IMR-90 (cell line): ENCODE results near the gene DUS1L. TPM values are rescaled to one million over a fixed set of nuclear protein-coding genes. Genes with fewer than 3 reads are reported as not detected.

ENCODE experiments used
- ATAC-seq: fragments of 200-7000 bp; cut with Tn5 transposase; 2 replicates; pipeline ENCODE4 v1.9.1; 2020; ENCODE audit warnings: low read depth, mild to moderate bottlenecking, moderate library complexity
- BruUV-seq: library from RNA; stranded (reverse); fragments of 400-500 nt; replicated peaks from 2 replicates; lab custom pipeline; 2021; lab: Mats Ljungman, UMichigan
- CTCF ChIA-PET: fragments of 300-600 bp; formaldehyde crosslinking; extraction: SDS; loops from one replicate; lab custom pipeline; 2021; ENCODE audit warnings: antibody characterized with exemption; lab: Yijun Ruan, JAX
- POLR2A ChIA-PET: fragments of 300-600 bp; sonication (Branson Sonifier 250); formaldehyde crosslinking; loops from one replicate; lab custom pipeline; 2022; ENCODE audit warnings: antibody characterized with exemption; ENCODE audit not compliant: unreplicated experiment; lab: Charles Lee
- DNase-seq: peaks from one replicate; pipeline ENCODE4 v3.0.0; 2013
- H2AFZ ChIP-seq: replicated peaks from 2 replicates; pipeline ENCODE3; 2013; ENCODE audit warnings: low read length, mild to moderate bottlenecking; ENCODE audit not compliant: poor library complexity
- H2AK5ac ChIP-seq: 2 replicates; pipeline ENCODE4 v1.6.1; 2013; ENCODE audit warnings: low read depth, low read length, inconsistent platforms
- H2AK9ac ChIP-seq: replicated peaks from 2 replicates; pipeline ENCODE3; 2013; ENCODE audit warnings: mild to moderate bottlenecking, low read depth, low read length, moderate library complexity; ENCODE audit not compliant: poor library complexity
- H2BK120ac ChIP-seq: 2 replicates; pipeline ENCODE4 v1.6.1; 2013; ENCODE audit warnings: low read depth, low read length, inconsistent platforms
- H2BK15ac ChIP-seq: 3 replicates; pipeline ENCODE4 v1.6.1; 2013; ENCODE audit warnings: low read depth, low read length, inconsistent platforms
- H2BK20ac ChIP-seq: 2 replicates; pipeline ENCODE4 v1.6.1; 2013; ENCODE audit warnings: low read depth, mild to moderate bottlenecking, inconsistent platforms, low read length, moderate library complexity
- H2BK5ac ChIP-seq: 2 replicates; pipeline ENCODE4 v1.6.1; 2013; ENCODE audit warnings: mild to moderate bottlenecking, low read depth, low read length, inconsistent platforms; ENCODE audit not compliant: poor library complexity, severe bottlenecking
- H3K14ac ChIP-seq: replicated peaks from 2 replicates; pipeline ENCODE4 v1.6.1; 2013; ENCODE audit warnings: low read depth, low read length, inconsistent platforms
- H3K18ac ChIP-seq: 2 replicates; pipeline ENCODE4 v1.6.1; 2013; ENCODE audit warnings: low read depth, low read length, control low read depth
- H3K23ac ChIP-seq: 2 replicates; pipeline ENCODE4 v1.6.1; 2013; ENCODE audit warnings: low read depth, low read length, inconsistent platforms
- H3K27ac ChIP-seq: 2 replicates; pipeline ENCODE4 v1.5.1; 2013; ENCODE audit warnings: mild to moderate bottlenecking, control low read depth, low read length; ENCODE audit not compliant: insufficient read depth
- H3K27me3 ChIP-seq: 2 replicates; pipeline ENCODE4 v1.6.1; 2013; ENCODE audit warnings: low read length; ENCODE audit not compliant: control insufficient read depth, insufficient read depth
- H3K36me3 ChIP-seq: 2 replicates; pipeline ENCODE4 v1.6.1; 2013; ENCODE audit warnings: low read length, mixed read lengths; ENCODE audit not compliant: control insufficient read depth, insufficient read depth
- H3K4ac ChIP-seq: 2 replicates; pipeline ENCODE4 v1.6.1; 2013; ENCODE audit warnings: low read depth, low read length, inconsistent platforms
- H3K4me1 ChIP-seq: 2 replicates; pipeline ENCODE4 v1.6.1; 2013; ENCODE audit warnings: low read length, mixed read lengths; ENCODE audit not compliant: control insufficient read depth, insufficient read depth
- H3K4me2 ChIP-seq: 2 replicates; pipeline ENCODE4 v1.6.1; 2013; ENCODE audit warnings: low read depth, mild to moderate bottlenecking, control low read depth, low read length, moderate library complexity
- H3K4me3 ChIP-seq: 2 replicates; pipeline ENCODE4 v1.5.1; 2013; ENCODE audit warnings: low read depth, mild to moderate bottlenecking, control low read depth, low read length, moderate library complexity; ENCODE audit not compliant: insufficient read depth
- H3K56ac ChIP-seq: 2 replicates; pipeline ENCODE4 v1.6.1; 2013; ENCODE audit warnings: low read length, inconsistent platforms; ENCODE audit not compliant: insufficient read depth; ENCODE audit errors: extremely low read depth
- H3K79me1 ChIP-seq, 2 experiments: 2 replicates each; pipeline ENCODE4 v1.6.1; 2013; ENCODE audit warnings: low read length in 2 of 2, inconsistent platforms in 1 of 2, low read depth in 1 of 2
- H3K9ac ChIP-seq: 2 replicates; pipeline ENCODE4 v1.6.1; 2013; ENCODE audit warnings: low read depth, low read length, control low read depth
- H3K9me1 ChIP-seq: 2 replicates; pipeline ENCODE4 v1.6.1; 2013; ENCODE audit warnings: low read length, inconsistent platforms; ENCODE audit not compliant: insufficient read depth
- H3K9me3 ChIP-seq: 2 replicates; pipeline ENCODE4 v1.6.1; 2013; ENCODE audit warnings: low read length; ENCODE audit not compliant: control insufficient read depth, insufficient read depth
- H4K20me1 ChIP-seq: 2 replicates; pipeline ENCODE4 v1.6.1; 2013; ENCODE audit warnings: low read length, inconsistent platforms; ENCODE audit not compliant: insufficient read depth
- H4K5ac ChIP-seq: 2 replicates; pipeline ENCODE4 v1.6.1; 2013; ENCODE audit warnings: mild to moderate bottlenecking, low read depth, low read length, control low read depth
- H4K8ac ChIP-seq, 2 experiments: 2 replicates each; pipeline ENCODE4 v1.6.1; 2013; ENCODE audit warnings: low read depth in 2 of 2, low read length in 2 of 2, control low read depth in 1 of 2, inconsistent platforms in 1 of 2
- H4K91ac ChIP-seq: 2 replicates; pipeline ENCODE4 v1.6.1; 2013; ENCODE audit warnings: low read depth, low read length, inconsistent platforms; ENCODE audit not compliant: insufficient read depth
- BHLHE40 ChIP-seq: fragments of 150-350 bp; IDR thresholded peaks from 2 replicates; pipeline ENCODE4 v1.6.1; 2016; ENCODE audit warnings: mild to moderate bottlenecking, low read depth, low read length
- CEBPB ChIP-seq: IDR thresholded peaks from 2 replicates; pipeline ENCODE4 v1.6.1; 2012; ENCODE audit warnings: low read depth, low read length, improper control_type of control experiment
- CHD1 ChIP-seq: IDR thresholded peaks from 2 replicates; pipeline ENCODE4 v1.6.1; 2012; ENCODE audit warnings: low read depth, low read length, improper control_type of control experiment
- CTCF ChIP-seq: conservative IDR thresholded peaks from 2 replicates; pipeline ENCODE4 v1.5.1; 2012; ENCODE audit warnings: mild to moderate bottlenecking, low read depth, low read length, improper control_type of control experiment
- FOS ChIP-seq: fragments of 150-350 bp; IDR thresholded peaks from 2 replicates; pipeline ENCODE4 v1.6.1; 2016; ENCODE audit warnings: low read depth, low read length
- MAFK ChIP-seq: IDR thresholded peaks from 2 replicates; pipeline ENCODE4 v1.6.1; 2012; ENCODE audit warnings: low read depth, low read length, improper control_type of control experiment
- NFE2L2 ChIP-seq: fragments of 150-350 bp; IDR thresholded peaks from 2 replicates; pipeline ENCODE4 v1.6.1; 2016; ENCODE audit warnings: low read depth, mild to moderate bottlenecking, low read length
- POLR2A ChIP-seq: IDR thresholded peaks from 2 replicates; pipeline ENCODE4 v1.6.1; 2012; ENCODE audit warnings: mild to moderate bottlenecking, low read depth, low read length
- RAD21 ChIP-seq: IDR thresholded peaks from 2 replicates; pipeline ENCODE4 v1.6.1; 2012; ENCODE audit warnings: low read length, improper control_type of control experiment
- RCOR1 ChIP-seq: IDR thresholded peaks from 2 replicates; pipeline ENCODE4 v1.6.1; 2012; ENCODE audit warnings: mild to moderate bottlenecking, low read length, improper control_type of control experiment; ENCODE audit not compliant: insufficient replicate concordance
- RFX5 ChIP-seq: IDR thresholded peaks from 2 replicates; pipeline ENCODE4 v1.8.0; 2012; ENCODE audit warnings: low read depth, mild to moderate bottlenecking, low read length, moderate library complexity
- SMC3 ChIP-seq: fragments of 150-350 bp; IDR thresholded peaks from 2 replicates; pipeline ENCODE4 v1.6.1; 2016; ENCODE audit warnings: low read depth, mild to moderate bottlenecking, antibody characterized with exemption, low read length, moderate library complexity
- WGBS, 2 experiments: methylation state at CpG; one replicate each; pipeline versions ENCODE4 v1.1.5 to v1.1.7; 2013; ENCODE audit warnings: missing lambda C conversion rate in 2 of 2; ENCODE audit not compliant: insufficient read length in 1 of 2; ENCODE audit errors: extremely low coverage in 2 of 2; 5-methylcytosine and 5-hydroxymethylcytosine counted together
- dilution Hi-C: fragments of 300-500 bp; cut with HindIII; formaldehyde crosslinking; loops from one replicate; pipeline ENCODE4 v1.14.3; 2018; ENCODE audit warnings: low sequenced_read_pairs; ENCODE audit not compliant: unreplicated experiment
- in situ Hi-C: fragments of 300-500 bp; cut with MboI; formaldehyde crosslinking; loops from 3 replicates; pipeline ENCODE4 v1.14.3; 2019; ENCODE audit warnings: low sequenced_read_pairs, inconsistent platforms, mixed read lengths
- intact Hi-C: fragments of 100-400 bp; cut with micrococcal nuclease; formaldehyde crosslinking; loops from 2 replicates; pipeline ENCODE4 v1.10.0; 2022
- polyA plus RNA-seq, 3 experiments: library from polyadenylated mRNA; depleted of rRNA; stranded (reverse); fragments of >200 nt; gene quantifications; 2 replicates each; pipeline ENCODE4 v1.2.3, GENCODE V29; 2012; ENCODE audit warnings: low replicate concordance in 1 of 3
- total RNA-seq: library from RNA; depleted of rRNA; stranded (reverse); fragments of >200 nt; gene quantifications from 2 replicates; pipeline ENCODE4 v1.2.3, GENCODE V29; 2012
- TF ChIP-seq, protein P1 (sequence below): fragments of 150-350 bp; IDR thresholded peaks from 2 replicates; pipeline ENCODE4 v1.6.1; 2017; ENCODE audit warnings: mild to moderate bottlenecking, antibody characterized with exemption, low read length, low read depth
- TF ChIP-seq, protein P2 (sequence below): fragments of 150-350 bp; IDR thresholded peaks from 2 replicates; pipeline ENCODE4 v1.6.1; 2016; ENCODE audit warnings: low read depth, mild to moderate bottlenecking, low read length, moderate library complexity, borderline replicate concordance

DUS1L gene
- total and polyA plus RNA-seq, 2 of the 4 experiments (the other 2 are of a cell fraction), result 29.0 to 76.9 TPM

- no TSS peak for BruUV-seq
- Histone ChIP-seq H4K8ac (no peak overlapping the region), H3K27ac (no peak overlapping the region), H3K4me1 (no peaks in the 10 kb centered on the region), H3K4ac (no peak overlapping the region), H3K79me1 (no peaks in the 10 kb centered on the region), H3K9me1 (no peaks in the 10 kb centered on the region), H3K56ac (no peak overlapping the region), H3K18ac (no peak overlapping the region), H3K4me3 (no peak overlapping the region), H4K20me1 (no peaks in the 10 kb centered on the region; the same call in 1 of the 2 replicates), H4K91ac (no peak overlapping the region), H2BK120ac (no peak overlapping the region), H3K9me3 (no peaks in the 10 kb centered on the region), H2BK20ac (no peak overlapping the region), H2BK15ac (no peak overlapping the region), H3K4me2 (no peak overlapping the region), H2AK9ac (no peak overlapping the region), H3K36me3 (peaks cover 68% of the 10 kb centered on the region), H2AK5ac (no peak overlapping the region), H2AFZ (peak overlapping the region; percentile 21), H3K23ac (no peak overlapping the region), H3K14ac (no peak overlapping the region), H2BK5ac (no peak overlapping the region), H3K27me3 (no peaks in the 10 kb centered on the region), H4K5ac (no peak overlapping the region), H3K9ac (no peak overlapping the region)
- dilution Hi-C loops (no loop called here), in situ Hi-C loops (no loop called here), intact Hi-C loops (no loop called here)
- 95% methylated on average over 33 of the region's 44 CpGs; no CpG with 5 or more reads in 1 of the 2 experiments for WGBS, 2 experiments
- ChIA-PET CTCF (no interaction called here), POLR2A (no interaction called here)
- DNase-seq (no peak), ATAC-seq (no peak)
- TF ChIP-seq SMC3 (no peak), POLR2A (no peak), CTCF (no peak), CHD1 (no peak), BHLHE40 (no peak), RAD21 (no peak), NFE2L2 (no peak), RCOR1 (no peak), RFX5 (no peak), FOS (no peak), CEBPB (no peak), MAFK (no peak)
- TF ChIP-seq, protein P1, sequence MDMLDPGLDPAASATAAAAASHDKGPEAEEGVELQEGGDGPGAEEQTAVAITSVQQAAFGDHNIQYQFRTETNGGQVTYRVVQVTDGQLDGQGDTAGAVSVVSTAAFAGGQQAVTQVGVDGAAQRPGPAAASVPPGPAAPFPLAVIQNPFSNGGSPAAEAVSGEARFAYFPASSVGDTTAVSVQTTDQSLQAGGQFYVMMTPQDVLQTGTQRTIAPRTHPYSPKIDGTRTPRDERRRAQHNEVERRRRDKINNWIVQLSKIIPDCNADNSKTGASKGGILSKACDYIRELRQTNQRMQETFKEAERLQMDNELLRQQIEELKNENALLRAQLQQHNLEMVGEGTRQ, result no peak
- TF ChIP-seq, protein P2, sequence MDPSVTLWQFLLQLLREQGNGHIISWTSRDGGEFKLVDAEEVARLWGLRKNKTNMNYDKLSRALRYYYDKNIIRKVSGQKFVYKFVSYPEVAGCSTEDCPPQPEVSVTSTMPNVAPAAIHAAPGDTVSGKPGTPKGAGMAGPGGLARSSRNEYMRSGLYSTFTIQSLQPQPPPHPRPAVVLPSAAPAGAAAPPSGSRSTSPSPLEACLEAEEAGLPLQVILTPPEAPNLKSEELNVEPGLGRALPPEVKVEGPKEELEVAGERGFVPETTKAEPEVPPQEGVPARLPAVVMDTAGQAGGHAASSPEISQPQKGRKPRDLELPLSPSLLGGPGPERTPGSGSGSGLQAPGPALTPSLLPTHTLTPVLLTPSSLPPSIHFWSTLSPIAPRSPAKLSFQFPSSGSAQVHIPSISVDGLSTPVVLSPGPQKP, result no peak
These were observed 15.3 kb upstream of the DUS1L start for GRCh38 chr17:82080789-82081464.
